ENCODE data around the gene SOD3.

DNA sequence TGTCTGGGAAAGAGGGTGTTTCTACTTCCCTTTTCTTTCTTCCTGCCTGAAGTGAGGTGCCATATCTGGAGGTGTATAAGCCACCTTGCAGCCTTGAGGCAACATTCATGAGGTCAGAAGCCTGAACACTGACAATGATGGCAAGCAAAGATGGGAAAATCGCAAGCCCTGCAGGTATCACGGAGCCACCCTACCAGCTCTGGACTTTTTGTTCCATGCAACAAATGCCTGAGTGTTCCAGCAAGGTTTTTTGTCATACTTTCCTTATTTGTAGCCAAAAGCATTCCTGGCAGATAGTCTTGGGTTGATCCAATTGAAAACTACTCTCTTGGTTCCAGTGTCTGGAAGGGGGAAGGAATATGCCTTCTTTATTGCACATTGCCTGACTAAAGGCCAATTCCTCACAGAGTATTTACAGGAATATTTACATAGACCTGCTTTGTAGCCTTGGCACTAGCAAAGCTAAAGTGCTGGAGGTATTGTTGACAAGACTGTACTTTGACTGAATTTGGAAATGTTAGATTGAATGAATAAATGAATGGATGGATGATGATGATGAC lies 14.4 kb upstream of the SOD3 start:
- TF ChIP-seq SUZ12 (IDR thresholded peaks at IDR 0.05; ENCODE audit: extremely low read depth, insufficient read depth, insufficient read length): no peak
- TF ChIP-seq YY1 (IDR thresholded peaks at IDR 0.05; ENCODE audit: insufficient read depth, insufficient read length): no peak

Measured in NT2/D1 (cell line).